SJCRH30 (cell line): ENCODE measurements around the gene C19orf81. TPM values are rescaled to one million over a fixed set of nuclear protein-coding genes. Genes with fewer than 3 reads are reported as not detected.
A peak's percentile ranks its signal among the peaks of the same experiment; 100 is the strongest.

Experiments used
- DNase-seq, 2 experiments: peaks; one replicate each; pipeline ENCODE4 v3.0.0-alpha.2; 2015 to 2020
- H3K27ac ChIP-seq: fragments of 250-450 bp; sonication (Bioruptor Pico); 2 replicates; pipeline ENCODE4 v1.5.1; 2020; ENCODE audit warnings: mild to moderate bottlenecking, moderate library complexity
- H3K27me3 ChIP-seq: fragments of 250-450 bp; sonication (Bioruptor Pico); 2 replicates; pipeline ENCODE4 v1.5.1; 2020; ENCODE audit warnings: mild to moderate bottlenecking, moderate library complexity
- H3K36me3 ChIP-seq: fragments of 250-450 bp; sonication (Bioruptor Pico); 2 replicates; pipeline ENCODE4 v1.5.1; 2020; ENCODE audit warnings: mild to moderate bottlenecking, moderate library complexity
- H3K4me1 ChIP-seq: fragments of 250-450 bp; sonication (Bioruptor Pico); 2 replicates; pipeline ENCODE4 v1.5.1; 2020; ENCODE audit warnings: mild to moderate bottlenecking, moderate library complexity
- H3K4me3 ChIP-seq: fragments of 250-450 bp; sonication (Bioruptor Pico); 2 replicates; pipeline ENCODE4 v1.5.1; 2020; ENCODE audit warnings: mild to moderate bottlenecking, moderate library complexity
- H3K9me3 ChIP-seq: fragments of 250-450 bp; sonication (Bioruptor Pico); replicated peaks from 2 replicates; pipeline ENCODE4 v1.5.1; 2020; ENCODE audit warnings: mild to moderate bottlenecking, moderate library complexity
- total RNA-seq: library from RNA; depleted of rRNA; stranded (reverse); fragments of >200 nt; shearing (Covaris generic); gene quantifications from 2 replicates; pipeline ENCODE4 v1.2.3, GENCODE V29; 2014

Gene C19orf81
- total RNA-seq, 1 experiment from 2014 or later: not detected

DNA sequence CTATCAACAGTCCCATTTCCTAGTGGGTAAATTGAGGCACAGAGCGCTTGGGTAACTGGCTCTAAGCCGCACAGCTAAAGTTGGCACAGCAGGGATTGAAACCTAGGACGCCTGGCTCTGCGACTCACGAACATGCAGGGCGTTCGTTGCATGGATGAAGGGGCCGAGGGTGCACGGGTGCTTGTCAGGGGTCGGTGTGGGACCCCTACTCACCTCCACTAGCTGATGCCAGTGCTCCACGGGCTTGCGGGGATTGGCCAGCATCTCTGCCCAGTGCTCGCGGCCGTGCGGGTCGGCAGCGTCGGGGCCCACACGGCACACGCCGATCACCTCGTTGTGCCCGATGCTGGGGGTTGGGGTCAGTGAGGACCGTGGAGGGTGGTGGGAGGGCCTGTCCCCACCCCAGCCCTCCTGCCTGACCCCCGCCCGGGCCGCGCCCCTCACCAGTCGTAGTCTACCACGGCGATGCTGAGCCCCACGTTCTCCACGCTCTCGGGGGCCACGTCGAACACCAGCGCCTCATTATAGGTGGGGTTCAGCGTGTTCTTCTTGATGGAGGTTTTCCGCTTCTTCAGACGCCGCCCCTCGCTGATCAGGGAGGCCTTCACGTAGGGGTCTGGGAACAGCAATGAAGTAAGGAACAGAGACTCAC lies 24.2 kb upstream of the C19orf81 start:
- Histone ChIP-seq H3K27ac (no peak overlapping the region), H3K36me3 (no peaks in the 10 kb centered on the region), H3K9me3 (no peaks in the 10 kb centered on the region), H3K27me3 (no peaks in the 10 kb centered on the region), H3K4me3 (no peak overlapping the region), H3K4me1 (0 out of 2 replicates have a peak, but pooled peaks cover 4% of the 10 kb centered on the region)
- no peak for DNase-seq

DNA sequence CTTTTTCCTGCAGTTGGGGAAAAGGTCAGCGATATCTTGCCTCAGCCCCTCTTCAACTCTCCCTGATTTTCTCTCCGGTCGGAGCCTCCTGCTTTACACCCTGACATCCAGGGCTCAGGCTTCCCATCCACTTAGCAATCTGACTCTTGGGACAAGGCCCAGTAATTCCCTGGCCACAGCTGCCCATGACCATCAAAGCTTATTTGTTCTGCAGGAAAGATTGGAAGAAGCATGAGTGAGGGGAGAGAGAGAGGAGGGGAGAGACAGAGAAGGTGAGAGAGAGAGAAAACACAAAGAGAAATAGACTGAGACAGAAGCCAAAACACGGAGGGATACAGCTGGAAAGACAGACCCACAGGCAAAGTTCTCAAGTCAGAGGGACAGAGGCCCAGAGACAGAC lies 23.2 kb upstream of the C19orf81 start:
- Histone ChIP-seq H3K9me3 (no peaks in the 10 kb centered on the region), H3K27me3 (no peaks in the 10 kb centered on the region)
- peak; percentile 75 to 89 for DNase-seq

DNA sequence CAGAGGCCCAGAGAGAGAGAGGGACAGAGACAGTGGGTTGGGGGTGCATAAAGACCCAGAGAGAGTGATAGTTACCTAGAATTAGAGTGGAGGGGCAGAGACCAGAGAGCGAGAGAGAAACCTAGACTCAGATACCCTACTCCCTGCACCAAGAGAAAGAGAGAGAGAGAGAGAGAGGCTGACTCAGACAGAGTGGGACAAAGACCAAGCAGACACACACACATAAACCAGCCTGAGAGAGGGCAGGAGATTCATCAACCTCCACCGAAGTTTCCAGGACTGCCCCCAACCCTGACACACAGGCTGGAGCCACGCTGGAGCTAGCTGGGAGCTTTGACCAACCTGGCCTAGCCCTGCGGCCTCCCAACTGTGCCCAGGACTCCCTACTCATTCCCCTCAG lies 22.4 kb upstream of the C19orf81 start:
- Histone ChIP-seq H3K36me3 (no peaks in the 10 kb centered on the region), H3K27me3 (no peaks in the 10 kb centered on the region), H3K9me3 (no peaks in the 10 kb centered on the region), H3K27ac (no peak overlapping the region), H3K4me1 (0 out of 2 replicates have a peak, but pooled peaks cover 4% of the 10 kb centered on the region), H3K4me3 (no peak overlapping the region)
- DNase-seq: no peak

More for the DNA sequence above, 23.2 kb upstream of the C19orf81 start:
- Histone ChIP-seq H3K4me3 (no peak overlapping the region), H3K4me1 (0 out of 2 replicates have a peak, but pooled peaks cover 4% of the 10 kb centered on the region), H3K36me3 (no peaks in the 10 kb centered on the region), H3K27ac (no peak overlapping the region)

DNA sequence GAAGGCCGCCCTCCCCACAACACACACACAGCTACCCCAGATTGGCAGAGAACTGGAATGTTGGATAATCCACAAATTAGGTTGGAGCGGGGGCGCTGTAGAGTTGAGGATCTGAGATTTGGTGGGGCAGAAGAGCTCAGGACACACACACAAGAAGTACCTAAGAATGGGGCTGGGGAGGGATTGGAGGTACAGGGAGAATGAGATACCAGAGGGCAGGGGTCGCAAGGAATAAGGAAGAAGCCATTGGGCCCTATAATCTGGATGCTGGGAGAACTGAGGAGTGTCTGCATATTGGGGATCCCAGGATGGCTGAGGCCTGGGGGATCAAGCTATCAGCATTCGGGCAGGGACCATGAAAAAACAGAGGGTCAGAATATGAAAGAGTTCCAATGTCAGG lies 21.1 kb upstream of the C19orf81 start:
- DNase-seq: no peak
- no peaks in the 10 kb centered on the region for H3K27me3 ChIP-seq
- H3K4me1 ChIP-seq: 0 out of 2 replicates have a peak, but pooled peaks cover 4% of the 10 kb centered on the region
- no peaks in the 10 kb centered on the region for H3K9me3 ChIP-seq
- H3K4me3 ChIP-seq: no peak overlapping the region
- no peak overlapping the region for H3K27ac ChIP-seq
- no peaks in the 10 kb centered on the region for H3K36me3 ChIP-seq

DNA sequence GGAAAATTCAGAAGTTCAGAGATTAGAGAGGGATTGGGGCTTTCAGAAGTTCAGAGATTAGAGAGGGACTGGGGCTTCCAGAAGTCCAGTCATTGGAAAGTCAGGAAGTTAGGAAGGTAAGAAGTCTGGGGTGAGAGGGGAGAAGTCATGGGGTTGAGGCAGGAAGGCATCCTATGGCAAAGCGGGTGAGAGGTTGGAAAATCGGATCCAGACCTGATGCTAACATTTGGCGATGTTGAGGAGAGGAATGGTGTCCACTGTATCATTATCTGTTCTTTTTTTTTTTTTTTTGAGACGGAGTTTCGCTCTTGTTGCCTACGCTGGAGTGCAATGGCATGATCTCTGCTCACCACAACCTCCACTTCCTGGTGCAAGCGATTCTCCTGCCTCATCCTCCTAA lies 20.7 kb upstream of the C19orf81 start:
- no peak overlapping the region for H3K27ac ChIP-seq
- no peaks in the 10 kb centered on the region for H3K27me3 ChIP-seq
- H3K4me1 ChIP-seq: 0 out of 2 replicates have a peak, but pooled peaks cover 4% of the 10 kb centered on the region
- no peak overlapping the region for H3K4me3 ChIP-seq
- H3K36me3 ChIP-seq: no peaks in the 10 kb centered on the region
- peaks cover 2% of the 10 kb centered on the region for H3K9me3 ChIP-seq
- DNase-seq: no peak

DNA sequence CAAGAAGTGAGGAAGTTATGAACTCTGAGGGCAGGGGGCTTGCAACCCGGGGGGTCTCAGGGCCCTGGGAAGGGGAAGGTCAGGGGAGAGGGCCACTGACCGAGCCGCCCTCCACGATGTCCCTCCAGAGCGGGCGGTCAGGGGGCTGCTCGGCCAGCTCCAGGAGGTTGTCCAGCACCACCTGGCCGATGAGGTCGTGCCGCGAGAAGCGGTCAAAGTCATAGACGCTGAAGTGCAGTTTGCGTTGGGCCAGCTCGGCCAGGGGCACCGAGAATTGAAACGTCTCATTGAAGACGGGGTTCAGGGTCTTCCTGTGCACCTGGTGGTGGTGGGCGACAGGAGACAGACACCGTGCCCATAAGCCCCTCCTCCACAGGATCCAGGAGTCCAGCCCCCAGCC lies 20.1 kb upstream of the C19orf81 start:
- Histone ChIP-seq H3K4me3 (no peak overlapping the region), H3K9me3 (peaks cover 8% of the 10 kb centered on the region), H3K4me1 (0 out of 2 replicates have a peak, but pooled peaks cover 4% of the 10 kb centered on the region), H3K36me3 (no peaks in the 10 kb centered on the region), H3K27me3 (no peaks in the 10 kb centered on the region), H3K27ac (no peak overlapping the region)
- DNase-seq: no peak

DNA sequence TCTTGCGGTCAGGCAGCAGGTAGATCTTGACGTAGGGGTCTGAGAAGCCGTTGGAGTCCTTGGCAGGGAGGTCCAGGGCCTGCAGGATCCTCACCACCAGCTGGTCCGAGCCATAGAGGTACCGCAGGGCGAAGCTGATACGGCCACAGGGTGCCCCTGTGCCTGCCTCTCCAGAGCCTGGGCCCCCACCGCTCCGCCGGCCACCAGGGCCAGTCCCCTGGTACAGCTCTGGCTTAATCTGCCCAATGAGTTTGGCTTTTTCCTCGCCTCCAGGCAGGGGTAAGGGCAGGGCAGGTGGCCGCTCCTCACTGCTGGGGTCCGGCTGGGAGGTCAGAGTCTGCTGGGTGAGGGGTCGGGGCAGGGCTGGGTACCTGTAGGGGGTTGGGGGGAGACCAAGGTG lies 19.4 kb upstream of the C19orf81 start:
- Histone ChIP-seq H3K4me3 (no peak overlapping the region), H3K27ac (no peak overlapping the region), H3K9me3 (peaks cover 8% of the 10 kb centered on the region), H3K4me1 (0 out of 2 replicates have a peak, but pooled peaks cover 4% of the 10 kb centered on the region), H3K36me3 (no peaks in the 10 kb centered on the region), H3K27me3 (no peaks in the 10 kb centered on the region)
- no peak for DNase-seq

DNA sequence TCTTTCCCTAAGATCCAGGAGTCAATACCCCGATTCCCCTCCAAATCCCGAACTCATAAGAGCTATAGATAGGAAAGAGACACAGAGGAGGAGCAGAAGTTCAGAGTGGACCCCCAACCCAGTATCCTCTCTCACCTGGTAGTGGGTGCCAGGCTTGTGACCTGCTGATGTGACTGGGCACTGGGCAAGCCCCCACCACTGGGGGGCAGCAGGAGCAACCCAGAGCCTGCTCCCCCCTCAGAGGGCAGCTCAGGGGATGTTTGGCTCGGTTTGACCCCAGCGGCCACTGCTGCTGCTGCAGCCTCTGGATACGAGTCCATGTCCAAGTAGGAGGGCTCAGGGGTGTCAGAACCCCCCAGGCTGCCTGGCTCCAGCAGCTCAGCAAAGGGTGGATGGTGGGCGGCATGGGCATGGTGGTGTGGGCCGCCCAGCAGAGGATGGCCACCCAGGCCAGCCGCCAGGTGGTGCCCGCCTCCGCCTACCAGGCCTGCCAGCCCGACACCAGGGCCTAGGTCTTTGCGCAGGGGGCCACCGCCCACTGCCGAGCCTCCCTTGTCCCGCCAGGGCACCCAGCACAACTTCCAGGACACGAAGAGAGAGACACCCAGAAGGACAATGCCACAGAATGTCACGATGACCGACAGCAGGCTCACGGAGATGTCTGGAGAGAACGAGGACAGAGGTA lies 17.0 kb upstream of the C19orf81 start:
- Histone ChIP-seq H3K36me3 (no peaks in the 10 kb centered on the region), H3K9me3 (peaks cover 8% of the 10 kb centered on the region), H3K27me3 (no peaks in the 10 kb centered on the region), H3K4me3 (no peak overlapping the region), H3K4me1 (no peaks in the 10 kb centered on the region), H3K27ac (no peak overlapping the region)
- no peak for DNase-seq

DNA sequence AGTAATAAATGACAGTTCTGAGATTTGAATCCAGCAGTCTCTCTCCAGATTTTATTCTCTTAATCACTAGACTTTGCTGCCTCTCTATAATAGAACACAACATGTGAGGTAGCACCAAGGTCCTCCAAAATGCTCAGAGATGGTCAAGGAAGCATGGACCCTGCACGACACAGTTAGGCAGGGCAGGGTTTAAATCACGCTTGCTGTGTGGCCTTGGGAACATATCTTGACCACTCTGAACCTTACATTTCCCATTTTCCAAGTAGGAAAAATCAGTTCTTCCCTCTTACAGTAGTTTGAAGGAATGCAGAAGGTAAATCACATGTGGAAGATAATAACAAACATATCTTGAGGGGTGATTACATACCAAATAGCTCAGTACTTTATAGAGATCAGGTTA lies 15.9 kb upstream of the C19orf81 start:
- Histone ChIP-seq H3K36me3 (no peaks in the 10 kb centered on the region), H3K4me1 (no peaks in the 10 kb centered on the region), H3K4me3 (no peak overlapping the region), H3K9me3 (peaks cover 8% of the 10 kb centered on the region), H3K27ac (no peak overlapping the region), H3K27me3 (no peaks in the 10 kb centered on the region)
- DNase-seq: no peak

DNA sequence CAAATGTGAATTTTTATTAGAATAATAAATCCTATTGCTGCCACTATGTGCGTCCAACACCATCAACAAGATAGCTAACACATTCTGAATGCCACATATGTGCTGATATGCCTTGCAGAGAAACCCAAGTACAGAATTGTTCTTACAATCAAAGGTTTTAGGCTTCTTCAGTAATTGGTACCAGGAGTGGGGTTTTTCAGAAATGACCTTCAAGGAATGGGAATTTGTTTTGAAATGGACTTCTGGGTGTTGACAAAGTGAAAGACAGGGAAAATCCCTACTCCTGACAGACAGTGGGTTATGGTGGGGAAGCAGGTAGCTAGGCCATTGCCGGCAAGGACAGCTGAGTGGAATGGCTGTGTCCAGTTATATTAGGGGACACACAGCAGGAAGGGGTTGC lies 15.3 kb upstream of the C19orf81 start:
- DNase-seq: no peak
- no peak overlapping the region for H3K27ac ChIP-seq
- peaks cover 8% of the 10 kb centered on the region for H3K9me3 ChIP-seq
- H3K4me1 ChIP-seq: no peaks in the 10 kb centered on the region
- H3K36me3 ChIP-seq: no peaks in the 10 kb centered on the region
- no peaks in the 10 kb centered on the region for H3K27me3 ChIP-seq
- H3K4me3 ChIP-seq: no peak overlapping the region

DNA sequence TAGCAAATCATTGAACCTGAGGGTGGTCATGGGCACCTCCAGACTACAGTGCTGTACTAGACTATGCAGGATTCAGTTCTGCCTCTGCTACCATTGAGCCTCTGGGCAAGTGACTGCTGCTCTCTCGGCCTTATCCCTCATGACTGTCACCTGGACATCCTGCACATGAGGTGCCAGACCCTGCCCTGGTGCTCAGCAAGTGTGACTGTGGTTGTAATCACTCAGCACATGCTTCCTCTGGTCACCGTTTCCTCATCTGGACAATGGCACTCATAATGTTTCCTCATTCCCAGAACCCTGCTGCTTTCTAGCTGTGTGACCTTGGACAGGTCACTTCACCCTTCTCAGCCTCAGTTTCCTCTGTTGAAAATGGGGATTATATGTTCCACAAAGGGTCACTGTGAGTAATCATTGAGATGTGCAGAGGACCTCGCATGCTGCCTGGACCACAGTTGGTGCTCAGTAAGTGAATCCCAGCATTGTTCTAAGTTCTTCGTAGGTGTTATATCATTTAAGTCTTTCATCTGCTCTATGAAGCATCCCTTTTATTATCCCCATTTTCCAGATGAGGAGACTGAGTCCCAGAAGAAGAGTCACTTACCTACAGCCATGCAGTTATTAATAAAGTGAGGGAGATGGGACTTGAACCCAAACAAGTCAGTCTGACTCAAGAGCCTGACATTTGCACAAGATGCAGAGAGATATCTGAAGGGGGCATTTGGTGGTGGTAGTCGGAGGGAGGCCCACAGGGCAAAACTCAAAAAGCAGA lies 12.7 kb upstream of the C19orf81 start:
- peaks cover 8% of the 10 kb centered on the region for H3K9me3 ChIP-seq
- no peak overlapping the region for H3K4me3 ChIP-seq
- H3K4me1 ChIP-seq: no peaks in the 10 kb centered on the region
- H3K36me3 ChIP-seq: no peaks in the 10 kb centered on the region
- DNase-seq: no peak
- no peak overlapping the region for H3K27ac ChIP-seq
- H3K27me3 ChIP-seq: peaks cover 6% of the 10 kb centered on the region; the same call in 1 of the 2 replicates

DNA sequence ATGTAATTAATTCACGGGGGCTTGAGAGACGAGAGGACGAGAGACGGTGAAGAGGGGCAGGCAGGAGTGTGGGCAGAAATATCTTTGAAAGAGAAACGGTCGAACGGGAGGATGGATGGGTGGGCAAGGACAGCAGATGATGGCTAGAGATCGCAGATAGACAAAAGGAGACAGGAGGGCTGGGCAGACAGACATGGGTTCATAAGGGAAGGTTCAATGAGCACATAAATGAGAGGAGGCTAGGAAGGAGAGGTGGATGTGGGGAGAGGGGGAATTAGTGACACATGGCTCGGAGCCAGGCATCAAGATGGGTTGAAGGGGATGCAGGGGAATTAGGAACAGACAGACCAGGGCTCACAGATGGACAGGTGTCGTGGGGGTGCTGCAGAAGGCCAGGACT lies 10.6 kb upstream of the C19orf81 start:
- peaks cover 6% of the 10 kb centered on the region for H3K9me3 ChIP-seq
- DNase-seq: no peak
- H3K4me3 ChIP-seq: no peak overlapping the region
- H3K36me3 ChIP-seq: no peaks in the 10 kb centered on the region
- H3K27ac ChIP-seq: no peak overlapping the region
- H3K27me3 ChIP-seq: peaks cover 6% of the 10 kb centered on the region; the same call in 1 of the 2 replicates
- no peaks in the 10 kb centered on the region for H3K4me1 ChIP-seq

DNA sequence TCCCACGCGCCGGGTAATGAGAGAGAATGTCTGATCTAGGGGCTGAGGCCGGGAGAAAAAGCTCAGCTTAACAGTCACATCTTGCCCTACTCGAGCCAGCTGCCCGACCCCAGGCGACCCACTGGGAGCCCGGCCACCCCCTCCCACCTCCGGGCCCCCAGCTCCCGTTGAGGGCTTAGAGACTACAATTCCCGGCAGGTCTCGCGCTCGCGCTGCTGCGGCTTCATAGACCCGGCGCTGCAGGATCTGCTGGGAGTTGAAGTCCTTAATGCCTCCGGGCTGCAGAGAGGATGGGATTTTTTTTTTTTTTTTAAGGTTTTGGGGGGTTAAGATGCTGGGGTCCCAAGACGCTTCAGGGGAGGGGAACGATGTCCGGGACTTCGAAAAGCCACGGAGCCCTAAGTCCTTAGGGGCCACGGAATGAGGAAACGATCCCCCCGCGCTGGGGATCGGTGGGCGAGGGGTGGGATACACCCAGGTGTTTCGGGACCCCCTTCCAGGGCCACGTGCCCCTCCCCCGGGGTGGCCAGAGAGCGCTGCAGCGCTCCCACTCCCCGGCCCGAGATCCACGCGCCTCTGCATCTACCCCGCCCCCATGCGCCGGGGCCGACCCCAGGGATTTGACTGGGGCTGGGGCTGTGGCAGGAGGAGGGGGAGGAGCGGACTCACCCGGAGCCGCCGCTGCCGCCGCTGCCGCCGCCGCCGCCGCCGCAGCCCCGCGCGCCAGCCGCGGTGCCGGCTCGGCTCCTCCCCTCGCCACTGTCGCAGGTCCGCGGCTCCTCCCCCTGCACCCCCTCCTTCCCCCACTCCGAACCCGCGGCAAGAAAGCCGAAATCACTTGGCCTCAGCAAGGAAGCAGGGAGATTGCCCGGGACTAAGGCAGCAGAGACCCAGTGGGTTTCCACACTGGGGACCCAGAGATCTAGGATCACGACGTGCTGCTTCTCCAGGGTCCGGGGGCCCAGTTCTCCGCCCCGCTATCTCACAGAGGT lies 9.8 kb upstream of the C19orf81 start, which contains the start of gene SYT3:
Gene SYT3, minus strand, starts transcription at position 761 of the 992 bp plus-strand sequence. CDS start 2,470 bp downstream, outside the sequence.
- DNase-seq: no peak
- H3K27me3 ChIP-seq: peaks cover 6% of the 10 kb centered on the region; the same call in 1 of the 2 replicates
- no peak within 1 kb of the TSS for H3K4me3 ChIP-seq
- no peaks in the 10 kb centered on the region for H3K9me3 ChIP-seq
- H3K4me1 ChIP-seq: no peaks in the 10 kb centered on the region
- no peak within 1 kb of the TSS for H3K27ac ChIP-seq
- H3K36me3 ChIP-seq: no peaks in the 10 kb centered on the region

DNA sequence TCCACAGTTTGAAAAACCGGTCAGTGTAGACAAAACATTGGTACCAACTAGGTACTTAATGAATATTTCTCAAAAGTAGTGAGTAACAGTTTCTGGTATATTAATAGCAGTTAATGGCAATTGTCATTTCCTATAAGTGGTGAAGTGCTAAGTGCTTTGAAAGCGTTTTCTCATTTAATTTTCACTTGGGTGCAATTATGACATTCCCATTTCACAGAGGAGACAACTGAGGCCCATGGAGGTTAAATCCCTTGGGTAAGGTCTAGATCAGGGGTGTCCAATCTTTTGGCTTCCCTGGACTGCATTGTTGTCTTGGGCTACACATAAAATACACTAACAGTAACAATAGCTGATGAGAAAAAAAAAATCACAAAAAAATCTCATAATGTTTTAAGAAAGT lies 8.9 kb upstream of the C19orf81 start:
- DNase-seq: no peak
- Histone ChIP-seq H3K4me3 (no peak overlapping the region), H3K36me3 (no peaks in the 10 kb centered on the region), H3K4me1 (no peaks in the 10 kb centered on the region), H3K27me3 (peaks cover 6% of the 10 kb centered on the region; the same call in 1 of the 2 replicates), H3K27ac (no peak overlapping the region), H3K9me3 (no peaks in the 10 kb centered on the region)
